GM21529 (cell line): ENCODE results near the gene ADAMTSL3.
"Not testable (repeated sequence)": the region's sequence is repeated elsewhere in the genome, so short reads cannot be mapped to it uniquely, and the experiment has no call there.

Source experiments
- ATAC-seq: cut with Tn5 transposase; IDR thresholded peaks from one replicate; pipeline ENCODE4 v1.9.1; 2021; ENCODE audit not compliant: unreplicated experiment

ADAMTSL3 gene

GRCh38 chr15:84003791-84004503 lies 350.0 kb downstream of the ADAMTSL3 start:
- no peak for ATAC-seq

GRCh38 chr15:84006421-84006820 lies 352.5 kb downstream of the ADAMTSL3 start:
- no peak for ATAC-seq

- ATAC-seq, result no peak
Measured at GRCh38 chr15:84009616-84010015, 355.7 kb downstream of the ADAMTSL3 start.

- no peak for ATAC-seq
Measured at GRCh38 chr15:84010246-84010645, 356.3 kb downstream of the ADAMTSL3 start.

- ATAC-seq, result no peak
Measured at GRCh38 chr15:84016371-84016770, 362.4 kb downstream of the ADAMTSL3 start.

GRCh38 chr15:84022516-84022915 lies 368.6 kb downstream of the ADAMTSL3 start:
- ATAC-seq, result no peak

- no peak for ATAC-seq
Measured at GRCh38 chr15:84023636-84024035, 369.7 kb downstream of the ADAMTSL3 start.

- no peak for ATAC-seq
Measured at GRCh38 chr15:84033793-84034553, 380.1 kb downstream of the ADAMTSL3 start.

GRCh38 chr15:84034578-84035398 lies 380.9 kb downstream of the ADAMTSL3 start:
- peak; percentile 53 for ATAC-seq

GRCh38 chr15:84035399-84035766 lies 381.5 kb downstream of the ADAMTSL3 start:
- ATAC-seq, result peak; percentile 74

GRCh38 chr15:84037301-84037700 lies 383.4 kb downstream of the ADAMTSL3 start:
- no peak for ATAC-seq

GRCh38 chr15:84042434-84043056 lies 388.6 kb downstream of the ADAMTSL3 start:
- ATAC-seq, result not testable (repeated sequence)

- no peak for ATAC-seq
Measured at GRCh38 chr15:84046064-84046637, 392.2 kb downstream of the ADAMTSL3 start.

GRCh38 chr15:84049480-84049879 lies 395.6 kb downstream of the ADAMTSL3 start:
- not testable (repeated sequence) for ATAC-seq

GRCh38 chr15:84050076-84050475 lies 396.2 kb downstream of the ADAMTSL3 start:
- no peak for ATAC-seq

- not testable (repeated sequence) for ATAC-seq
Measured at GRCh38 chr15:84051146-84051545, 397.2 kb downstream of the ADAMTSL3 start.

GRCh38 chr15:84054544-84054943 lies 400.6 kb downstream of the ADAMTSL3 start:
- not testable (repeated sequence) for ATAC-seq

GRCh38 chr15:84057714-84058331 lies 403.9 kb downstream of the ADAMTSL3 start:
- no peak for ATAC-seq

- not testable (repeated sequence) for ATAC-seq
Measured at GRCh38 chr15:84063674-84064073, 409.8 kb downstream of the ADAMTSL3 start.

GRCh38 chr15:84068674-84069073 lies 414.8 kb downstream of the ADAMTSL3 start:
- not testable (repeated sequence) for ATAC-seq
